SU-DHL-6 (cell line): Measurements from ENCODE around the gene ZBTB12.

Source experiments
- CTCF ChIP-seq: fragments of 200-600 bp; sonication (generic); IDR thresholded peaks from one replicate; pipeline ENCODE4 v1.5.1; 2017; ENCODE audit warnings: antibody characterized with exemption, mild to moderate bottlenecking, low read length, moderate library complexity; ENCODE audit not compliant: insufficient read depth, poor library complexity, severe bottlenecking
- EZH2phosphoT487 ChIP-seq: fragments of 200-600 bp; sonication (generic), shearing (Covaris generic); conservative IDR thresholded peaks from 2 replicates; pipeline ENCODE4 v1.6.1; 2018; ENCODE audit warnings: mild to moderate bottlenecking, antibody characterized with exemption, low read length, moderate library complexity, mixed read lengths

- no peak for TF ChIP-seq CTCF
- no peak for TF ChIP-seq EZH2phosphoT487
Observed at GRCh38 chr6:31864818-31865204, 37.1 kb downstream of the ZBTB12 start.
